ENCODE results near the gene SLC7A14. TPM values are rescaled to one million over a fixed set of nuclear protein-coding genes. Genes with fewer than 3 reads are reported as not detected.

SLC7A14 gene
- total RNA-seq, 2 experiments from 2014 or later = not detected

GRCh38 chr3:170603770-170604510 lies 18.1 kb upstream of the SLC7A14 start:
- Histone ChIP-seq H3K9me3 (ENCODE audit: control insufficient read depth in 1 of 2, insufficient read depth in 1 of 2, low read length in 2 of 2) (no peaks in the 10 kb centered on the region), H3K27ac (ENCODE audit: low read depth in 1 of 2, low read length in 2 of 2) (no peak overlapping the region), H3K27me3 (ENCODE audit: control insufficient read depth in 1 of 2, insufficient read depth in 2 of 2, low read length in 2 of 2) (no peaks in the 10 kb centered on the region), H3K4me3 (ENCODE audit: low read length) (no peak overlapping the region), H3K4me1 (ENCODE audit: insufficient read depth, low read length) (no peaks in the 10 kb centered on the region), H3K36me3 (ENCODE audit: insufficient read depth, low read length) (no peaks in the 10 kb centered on the region)
- no peaks in the 10 kb centered on the region for H3K36me3 Mint-ChIP-seq (ENCODE audit: low read depth)
- ATAC-seq (ENCODE audit: poor library complexity) (no peak), DNase-seq (no peak)
- no peak overlapping the region for H3K27ac Mint-ChIP-seq
- ChIA-PET CTCF (no interaction called here), POLR2A (no interaction called here)
- intact Hi-C loops (cut with DNase I, micrococcal nuclease) = no loop called here
- no peaks in the 10 kb centered on the region for H3K4me1 Mint-ChIP-seq (ENCODE audit: low read depth)
- H3K27me3 Mint-ChIP-seq = peaks cover 32% of the 10 kb centered on the region
- H3K9me3 Mint-ChIP-seq = peaks cover 4% of the 10 kb centered on the region
- no peak for TF ChIP-seq CTCF (IDR thresholded peaks at IDR 0.05)
- no peak overlapping the region for H3K4me3 Mint-ChIP-seq

DNA sequence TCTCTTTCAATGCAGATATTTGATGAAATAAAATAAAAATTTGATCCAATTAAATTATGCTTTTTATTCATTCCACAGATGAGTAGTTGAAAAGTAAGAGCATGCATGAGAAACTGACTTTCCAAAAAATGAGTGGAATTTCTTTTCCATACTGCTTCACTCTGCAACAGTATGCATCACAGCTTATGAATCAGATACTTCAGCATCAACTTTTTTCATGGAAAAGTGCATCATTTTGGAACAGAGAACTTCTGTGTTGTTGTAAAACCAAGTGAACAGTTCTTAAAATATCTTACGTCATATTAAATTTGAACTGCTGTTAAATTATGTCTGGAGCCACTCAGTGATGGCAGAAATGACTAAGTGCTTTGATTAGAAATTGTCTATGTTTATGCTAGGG lies 16.7 kb upstream of the SLC7A14 start:
- no peak for ATAC-seq (ENCODE audit: poor library complexity)
- no peak overlapping the region for H3K27ac Mint-ChIP-seq
- H3K4me1 Mint-ChIP-seq (ENCODE audit: low read depth) = no peaks in the 10 kb centered on the region
- intact Hi-C loops (cut with DNase I, micrococcal nuclease) = no loop called here
- no peak for TF ChIP-seq CTCF (IDR thresholded peaks at IDR 0.05)
- Histone ChIP-seq H3K27ac (ENCODE audit: low read depth in 1 of 2, low read length in 2 of 2) (no peak overlapping the region), H3K4me1 (ENCODE audit: insufficient read depth, low read length) (no peaks in the 10 kb centered on the region), H3K27me3 (ENCODE audit: control insufficient read depth in 1 of 2, insufficient read depth in 2 of 2, low read length in 2 of 2) (no peaks in the 10 kb centered on the region), H3K9me3 (ENCODE audit: control insufficient read depth in 1 of 2, insufficient read depth in 1 of 2, low read length in 2 of 2) (no peaks in the 10 kb centered on the region), H3K36me3 (ENCODE audit: insufficient read depth, low read length) (no peaks in the 10 kb centered on the region), H3K4me3 (ENCODE audit: low read length) (no peak overlapping the region)
- peaks cover 32% of the 10 kb centered on the region for H3K27me3 Mint-ChIP-seq
- no peak for DNase-seq
- peaks cover 4% of the 10 kb centered on the region for H3K9me3 Mint-ChIP-seq
- ChIA-PET POLR2A (no interaction called here), CTCF (no interaction called here)
- H3K36me3 Mint-ChIP-seq (ENCODE audit: low read depth) = no peaks in the 10 kb centered on the region
- no peak overlapping the region for H3K4me3 Mint-ChIP-seq

DNA sequence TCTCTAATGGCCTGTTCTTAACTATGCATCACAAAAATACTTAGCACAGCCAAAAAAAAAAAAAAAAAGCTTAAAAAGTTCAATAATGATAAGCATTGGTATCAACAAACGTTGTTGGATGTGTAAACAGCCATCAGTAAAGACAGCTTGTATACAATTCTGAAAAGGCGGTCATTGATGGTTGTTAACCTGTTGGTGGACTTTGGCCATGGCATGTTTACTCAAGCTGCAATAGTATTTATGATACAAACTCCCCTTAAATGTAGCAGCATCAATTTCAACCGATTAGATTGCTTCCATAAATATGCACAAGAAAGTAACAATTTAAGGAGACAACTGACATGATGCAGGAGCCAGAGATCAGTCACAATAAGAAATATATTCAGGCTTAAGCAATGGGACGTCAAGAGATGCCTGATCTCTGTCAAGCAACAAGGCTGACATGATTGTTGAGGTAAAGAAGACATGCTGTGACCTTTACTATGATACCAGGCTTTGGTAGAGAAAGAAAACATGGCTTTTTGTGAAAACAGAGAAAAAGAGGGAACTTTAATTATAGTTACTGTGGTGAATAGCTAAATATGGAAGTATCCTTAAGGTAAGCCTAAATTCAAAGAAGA lies 14.2 kb upstream of the SLC7A14 start:
- ATAC-seq (ENCODE audit: poor library complexity) (no peak), DNase-seq (no peak)
- Mint-ChIP-seq H3K9me3 (peaks cover 4% of the 10 kb centered on the region), H3K27me3 (peaks cover 27% of the 10 kb centered on the region), H3K4me3 (no peak overlapping the region), H3K36me3 (ENCODE audit: low read depth) (no peaks in the 10 kb centered on the region), H3K27ac (no peak overlapping the region), H3K4me1 (ENCODE audit: low read depth) (no peaks in the 10 kb centered on the region)
- Histone ChIP-seq H3K9me3 (ENCODE audit: control insufficient read depth in 1 of 2, insufficient read depth in 1 of 2, low read length in 2 of 2) (no peaks in the 10 kb centered on the region), H3K4me3 (ENCODE audit: low read length) (no peak overlapping the region), H3K36me3 (ENCODE audit: insufficient read depth, low read length) (no peaks in the 10 kb centered on the region), H3K27me3 (ENCODE audit: control insufficient read depth in 1 of 2, insufficient read depth in 2 of 2, low read length in 2 of 2) (no peaks in the 10 kb centered on the region), H3K4me1 (ENCODE audit: insufficient read depth, low read length) (no peaks in the 10 kb centered on the region), H3K27ac (ENCODE audit: low read depth in 1 of 2, low read length in 2 of 2) (no peak overlapping the region)
- no peak for TF ChIP-seq CTCF (IDR thresholded peaks at IDR 0.05)
- ChIA-PET CTCF (no interaction called here), POLR2A (no interaction called here)
- intact Hi-C loops (cut with DNase I, micrococcal nuclease) = no loop called here

Measured in CD4-positive, alpha-beta T cell (primary cell).